HUES6 (cell line): ENCODE results near the gene SP9.

Experiments
- H3K27ac ChIP-seq: 2 replicates; pipeline ENCODE4 v1.7.0; 2013; ENCODE audit warnings: low read depth, mild to moderate bottlenecking, low read length, inconsistent platforms
- H3K27me3 ChIP-seq: 2 replicates; pipeline ENCODE4 v1.6.1; 2013; ENCODE audit warnings: low read length; ENCODE audit not compliant: control insufficient read depth, insufficient read depth
- H3K36me3 ChIP-seq: 2 replicates; pipeline ENCODE4 v1.6.1; 2013; ENCODE audit warnings: low read length; ENCODE audit not compliant: control insufficient read depth, insufficient read depth
- H3K4me1 ChIP-seq: 2 replicates; pipeline ENCODE4 v1.6.1; 2013; ENCODE audit warnings: low read length; ENCODE audit not compliant: control insufficient read depth, insufficient read depth
- H3K4me3 ChIP-seq: 2 replicates; pipeline ENCODE4 v1.5.1; 2013; ENCODE audit warnings: low read depth, low read length
- H3K9ac ChIP-seq: one replicate; pipeline ENCODE4 v1.6.1; 2013; ENCODE audit warnings: mild to moderate bottlenecking, low read length
- H3K9me3 ChIP-seq: 2 replicates; pipeline ENCODE4 v1.6.1; 2013; ENCODE audit warnings: low read depth, low read length; ENCODE audit not compliant: control insufficient read depth, insufficient read depth

Gene SP9

DNA sequence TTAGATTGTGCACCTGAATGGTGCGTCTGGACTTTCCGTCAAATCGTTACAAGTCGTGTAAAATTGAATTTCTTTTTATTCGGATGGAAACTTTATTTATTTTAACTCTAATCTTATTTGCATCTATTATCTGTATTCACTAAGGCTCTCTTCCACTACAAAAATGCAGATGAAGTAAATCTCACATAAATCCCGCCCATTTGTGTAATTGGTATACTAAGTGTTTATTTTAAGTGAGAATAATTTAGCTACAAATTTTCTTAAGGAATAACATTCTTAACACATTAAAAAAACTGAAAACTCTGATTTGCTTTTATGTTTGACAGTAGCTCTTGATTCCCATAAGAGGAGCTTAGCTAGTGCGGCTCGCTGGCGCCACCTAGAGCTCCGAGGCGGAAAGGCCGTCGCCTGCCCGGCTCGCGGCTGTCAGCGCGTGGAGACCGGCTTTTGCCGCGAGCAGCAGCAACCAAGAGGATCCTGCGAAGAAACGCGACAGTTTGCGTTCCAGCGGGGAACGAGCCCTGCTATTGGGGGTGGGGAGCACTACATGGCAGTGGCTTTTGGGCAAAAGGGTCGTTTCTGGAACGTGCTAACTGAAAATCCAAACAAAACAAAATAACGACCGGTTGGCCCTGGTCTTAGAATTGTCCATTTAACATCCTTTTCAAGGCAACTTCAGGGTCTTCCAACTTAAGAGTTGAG is 6.7 kb downstream of the SP9 start:
- peaks cover 44% of the 10 kb centered on the region for H3K4me1 ChIP-seq
- H3K36me3 ChIP-seq, result no peaks in the 10 kb centered on the region
- peak overlapping the region; percentile 67 for H3K4me3 ChIP-seq
- no peak overlapping the region for H3K27ac ChIP-seq
- no peaks in the 10 kb centered on the region for H3K9me3 ChIP-seq
- H3K9ac ChIP-seq, result no peak overlapping the region
- peaks cover 97% of the 10 kb centered on the region for H3K27me3 ChIP-seq

DNA sequence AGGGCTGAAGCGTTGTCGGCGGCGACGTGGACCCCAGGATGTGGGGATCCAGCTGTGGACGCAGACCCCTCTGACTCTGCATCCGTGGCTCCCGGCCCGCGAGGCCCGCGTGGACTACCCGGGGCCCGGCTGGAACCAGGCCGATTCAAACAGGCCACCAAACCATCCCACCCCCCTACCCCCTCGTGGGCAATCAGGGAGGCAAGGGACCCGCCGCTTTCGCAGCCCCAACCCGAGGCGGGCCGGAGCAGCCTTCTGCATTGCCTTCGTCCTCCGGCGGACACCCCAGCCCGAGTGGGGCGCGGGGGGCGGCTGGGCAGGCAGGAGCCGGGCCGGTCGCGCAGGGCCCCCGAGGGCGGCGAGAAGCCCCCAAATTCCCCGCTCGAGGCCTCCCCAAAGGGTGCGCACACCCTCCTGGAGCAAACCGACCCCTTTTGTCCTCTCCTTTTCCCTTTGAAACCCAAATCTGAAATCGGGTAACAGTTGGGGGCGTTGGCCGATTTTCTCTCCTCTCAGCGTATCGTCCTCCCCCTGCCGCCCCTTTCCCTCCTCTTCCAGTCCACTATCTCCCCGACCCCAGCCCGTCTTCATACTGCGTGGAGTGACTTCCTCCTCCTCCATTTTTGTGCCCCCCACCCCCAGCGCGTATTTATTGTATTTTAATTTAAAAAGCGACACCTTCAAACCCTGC is 7.4 kb downstream of the SP9 start:
- Histone ChIP-seq H3K27me3 (peaks cover 90% of the 10 kb centered on the region), H3K4me3 (peak overlapping the region; percentile 67), H3K9me3 (no peaks in the 10 kb centered on the region), H3K27ac (no peak overlapping the region), H3K4me1 (peaks cover 49% of the 10 kb centered on the region), H3K36me3 (no peaks in the 10 kb centered on the region), H3K9ac (no peak overlapping the region)

DNA sequence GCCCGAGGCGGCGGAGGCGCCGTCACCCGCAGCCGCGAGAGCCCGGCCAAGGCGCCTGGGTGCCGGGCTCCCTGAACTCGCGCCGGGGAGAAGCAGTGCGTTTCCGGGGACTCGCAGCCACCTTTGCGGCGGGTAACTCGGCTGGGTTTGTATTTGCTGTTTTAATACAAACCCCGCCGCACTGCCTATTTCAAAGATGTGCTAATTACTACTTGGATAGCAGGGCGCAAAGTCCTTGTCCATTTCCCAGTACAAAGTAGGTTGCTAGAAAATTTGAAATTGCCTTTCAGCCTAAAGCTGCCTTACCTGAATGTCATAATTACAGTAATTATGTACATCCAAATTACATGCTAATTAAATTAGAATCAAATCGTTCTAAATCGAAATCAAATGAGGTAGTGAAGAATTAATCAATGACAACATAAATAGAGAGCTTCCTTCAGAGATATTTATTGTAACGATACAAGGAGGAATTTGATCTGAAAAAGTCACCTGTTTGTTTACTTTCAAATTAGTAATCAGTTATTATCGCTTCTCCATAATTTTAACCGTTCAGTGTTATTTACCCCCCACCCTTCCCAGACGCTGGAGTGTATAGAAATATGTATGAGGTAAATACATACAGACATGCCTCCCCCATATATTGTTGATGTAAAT is 8.1 kb downstream of the SP9 start:
- Histone ChIP-seq H3K4me1 (peaks cover 49% of the 10 kb centered on the region), H3K27me3 (peaks cover 84% of the 10 kb centered on the region), H3K9ac (no peak overlapping the region)

DNA sequence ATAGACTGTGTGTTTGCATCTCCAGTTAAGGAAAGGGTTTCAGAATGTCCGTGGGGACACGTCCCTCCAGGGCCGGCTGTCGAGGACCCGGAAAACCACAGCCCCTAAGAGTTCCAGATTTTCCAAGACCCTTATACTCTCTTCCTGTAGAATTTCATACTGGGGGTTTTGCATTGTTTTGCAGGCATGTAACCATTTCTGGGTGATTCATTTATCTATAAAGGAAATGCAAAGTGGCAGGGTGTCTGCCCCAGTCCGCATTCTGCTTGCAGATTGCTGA is 8.5 kb downstream of the SP9 start:
- peaks cover 49% of the 10 kb centered on the region for H3K4me1 ChIP-seq
- peaks cover under 1% of the 10 kb centered on the region; the same call in 1 of the 2 replicates for H3K36me3 ChIP-seq
- H3K9me3 ChIP-seq, result no peaks in the 10 kb centered on the region
- H3K27ac ChIP-seq, result no peak overlapping the region
- H3K4me3 ChIP-seq, result peak overlapping the region; percentile 67
- no peak overlapping the region for H3K9ac ChIP-seq
- peaks cover 79% of the 10 kb centered on the region for H3K27me3 ChIP-seq

More for the DNA sequence above, 8.1 kb downstream of the SP9 start:
- Histone ChIP-seq H3K27ac (no peak overlapping the region), H3K9me3 (no peaks in the 10 kb centered on the region), H3K36me3 (no peaks in the 10 kb centered on the region), H3K4me3 (peak overlapping the region; percentile 67)

DNA sequence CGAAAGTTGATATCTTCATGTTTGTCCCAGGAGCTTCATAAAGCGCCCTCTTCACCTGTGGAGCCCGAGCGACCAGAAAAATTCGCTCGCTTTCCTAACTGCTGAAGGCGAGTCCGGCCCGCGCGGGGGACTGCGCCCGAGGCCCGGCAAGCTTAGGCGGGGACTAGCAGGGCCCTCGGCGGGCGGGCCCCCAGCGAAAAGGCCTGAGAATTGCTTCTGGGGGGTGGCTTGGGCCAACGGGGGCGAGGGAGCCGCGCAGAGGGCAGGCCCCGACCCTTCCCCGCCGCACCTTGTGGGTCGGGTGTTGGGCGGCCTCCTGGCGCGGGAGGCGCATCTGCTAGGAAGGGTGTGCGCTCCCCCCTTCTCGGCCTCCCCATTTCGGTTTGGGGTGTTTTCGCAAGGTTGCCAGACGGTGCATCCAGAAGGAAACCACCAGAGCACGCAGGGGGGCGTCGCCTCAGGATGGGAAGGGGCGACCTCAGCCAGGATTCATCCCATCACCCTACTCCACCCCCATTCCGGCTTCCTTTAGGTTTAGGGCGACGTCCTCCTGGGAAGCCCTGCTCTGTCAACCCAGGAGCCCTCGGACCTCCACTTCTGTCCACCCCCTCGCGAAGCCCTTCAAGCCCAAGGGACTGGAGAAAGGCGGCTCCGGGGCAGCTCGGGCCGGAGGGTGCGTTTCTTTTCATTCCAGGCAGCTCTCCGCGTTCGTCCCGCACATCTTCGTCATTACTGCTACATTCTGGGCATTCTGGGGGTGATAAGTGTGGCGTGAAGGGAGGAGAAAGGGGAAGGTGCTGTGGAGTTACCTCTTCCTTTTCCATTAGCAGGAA is 9.1 kb downstream of the SP9 start:
- no peak overlapping the region for H3K27ac ChIP-seq
- no peaks in the 10 kb centered on the region for H3K9me3 ChIP-seq
- H3K4me3 ChIP-seq, result peak overlapping the region; percentile 67
- H3K9ac ChIP-seq, result no peak overlapping the region
- peaks cover 4% of the 10 kb centered on the region; the same call in 1 of the 2 replicates for H3K36me3 ChIP-seq
- peaks cover 73% of the 10 kb centered on the region for H3K27me3 ChIP-seq
- H3K4me1 ChIP-seq, result peaks cover 49% of the 10 kb centered on the region

DNA sequence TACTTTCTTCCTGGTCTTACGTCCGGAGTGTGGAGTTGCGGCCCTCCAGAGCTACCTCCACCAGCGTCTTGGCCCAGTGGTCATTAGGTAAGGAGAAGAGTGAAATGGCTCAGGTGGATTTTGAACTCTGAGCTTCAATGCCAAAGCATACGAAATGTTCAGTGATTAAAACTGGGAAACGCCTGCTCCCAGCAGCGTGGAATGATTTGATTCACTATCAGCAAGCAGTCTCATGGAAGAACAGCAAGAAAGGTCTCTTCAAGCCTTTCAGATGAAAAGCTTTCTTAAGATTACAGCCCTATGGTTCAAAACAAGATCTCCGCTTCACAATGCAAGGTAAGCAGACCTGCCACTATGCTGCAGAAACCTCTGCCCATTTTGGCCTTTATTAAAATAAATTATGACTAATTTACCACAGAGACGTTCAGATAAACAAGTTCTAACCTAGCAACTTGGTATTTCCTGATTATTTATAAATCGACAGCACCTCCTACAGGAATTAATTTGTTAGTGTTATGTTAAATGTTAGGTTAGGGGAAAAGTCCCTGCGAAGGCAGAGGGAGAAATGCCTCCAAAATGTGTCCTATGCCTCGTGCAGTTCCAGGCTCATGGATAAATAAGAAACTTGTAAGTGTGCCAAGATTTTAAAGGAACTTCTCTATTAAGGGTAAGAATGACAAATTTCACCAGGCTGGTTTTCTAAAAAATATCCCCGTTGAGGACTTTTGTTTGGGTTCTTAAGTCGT is 10.1 kb downstream of the SP9 start:
- H3K27ac ChIP-seq, result no peak overlapping the region

DNA sequence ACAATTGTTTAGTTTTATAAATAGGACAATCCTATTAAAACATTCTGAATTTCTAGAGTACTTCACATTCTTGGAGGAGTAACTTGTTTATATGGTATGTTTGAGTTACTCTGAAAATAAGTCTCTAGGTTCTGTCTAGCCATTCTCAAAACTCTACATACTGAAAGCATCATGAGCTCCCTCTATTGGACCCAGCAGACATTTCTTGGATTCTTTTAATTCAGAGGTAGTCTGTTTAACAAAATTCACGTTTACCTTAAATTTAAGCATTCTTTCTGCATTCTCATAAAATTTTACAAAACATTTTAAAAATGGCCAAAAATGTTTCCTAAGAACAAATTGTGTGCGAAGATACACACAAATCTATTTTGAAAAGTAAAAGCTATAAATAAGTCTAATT is 15.3 kb downstream of the SP9 start:
- no peaks in the 10 kb centered on the region for H3K9me3 ChIP-seq
- H3K9ac ChIP-seq, result no peak overlapping the region
- H3K4me1 ChIP-seq, result peaks cover 12% of the 10 kb centered on the region; the same call in 1 of the 2 replicates
- H3K27ac ChIP-seq, result no peak overlapping the region
- H3K4me3 ChIP-seq, result no peak overlapping the region
- H3K27me3 ChIP-seq, result peaks cover 12% of the 10 kb centered on the region
- peaks cover 4% of the 10 kb centered on the region; the same call in 1 of the 2 replicates for H3K36me3 ChIP-seq

More for the DNA sequence above, 10.1 kb downstream of the SP9 start:
- Histone ChIP-seq H3K4me3 (peak overlapping the region; percentile 67), H3K9ac (no peak overlapping the region), H3K27me3 (peaks cover 63% of the 10 kb centered on the region), H3K9me3 (no peaks in the 10 kb centered on the region), H3K36me3 (peaks cover 4% of the 10 kb centered on the region; the same call in 1 of the 2 replicates), H3K4me1 (peaks cover 41% of the 10 kb centered on the region)

DNA sequence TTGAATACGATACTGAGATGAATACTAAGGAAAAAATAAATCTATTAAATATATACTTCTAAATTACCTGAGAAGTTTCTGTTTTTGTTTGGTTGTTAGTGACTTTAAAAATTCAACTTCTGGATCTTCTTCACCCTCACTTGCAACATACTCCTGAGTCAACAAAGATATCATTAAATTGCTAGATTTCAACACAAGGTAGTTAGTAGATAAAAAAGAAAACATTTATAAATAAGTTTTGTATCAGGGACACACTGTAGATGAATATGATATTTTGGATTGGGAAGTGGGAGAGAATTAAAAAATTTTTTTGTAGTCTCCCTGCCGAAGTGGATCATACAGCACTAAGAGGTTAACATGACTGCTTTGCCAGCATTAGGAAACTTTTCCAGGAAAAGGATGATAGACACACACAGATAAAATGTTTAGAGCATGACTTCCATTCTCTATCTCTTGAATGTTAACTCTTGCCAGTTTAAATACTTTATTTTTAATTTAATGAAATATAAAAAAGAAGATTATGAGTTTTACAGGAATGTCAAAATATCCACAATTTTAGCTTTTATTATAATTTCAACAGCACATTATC is 15.9 kb downstream of the SP9 start:
- Histone ChIP-seq H3K9me3 (no peaks in the 10 kb centered on the region), H3K27me3 (peaks cover 5% of the 10 kb centered on the region; the same call in 1 of the 2 replicates), H3K4me3 (no peak overlapping the region), H3K4me1 (peaks cover 12% of the 10 kb centered on the region; the same call in 1 of the 2 replicates), H3K9ac (no peak overlapping the region), H3K36me3 (peaks cover 4% of the 10 kb centered on the region; the same call in 1 of the 2 replicates), H3K27ac (no peak overlapping the region)

DNA sequence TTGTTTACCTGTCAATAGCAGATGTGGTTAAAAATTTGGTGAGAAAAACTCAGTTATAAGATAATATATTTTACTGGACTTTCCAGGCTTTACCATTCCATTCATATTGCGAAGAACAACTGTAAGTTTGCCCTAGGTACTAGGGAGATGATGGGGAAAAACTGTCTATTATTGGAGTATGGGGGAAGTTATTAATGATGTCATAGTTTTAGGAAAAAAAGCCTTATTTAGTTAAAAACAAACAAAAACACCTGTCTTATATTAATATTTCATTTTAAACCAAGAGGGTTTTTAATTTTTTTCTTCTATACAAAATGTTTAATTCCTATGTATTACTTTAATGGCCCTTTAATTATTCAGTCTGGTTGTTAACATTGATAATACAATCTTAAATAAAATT is 18.2 kb downstream of the SP9 start:
- Histone ChIP-seq H3K27me3 (no peaks in the 10 kb centered on the region), H3K9ac (no peak overlapping the region), H3K4me1 (no peaks in the 10 kb centered on the region), H3K9me3 (no peaks in the 10 kb centered on the region), H3K36me3 (peaks cover 4% of the 10 kb centered on the region; the same call in 1 of the 2 replicates), H3K27ac (no peak overlapping the region), H3K4me3 (no peak overlapping the region)

DNA sequence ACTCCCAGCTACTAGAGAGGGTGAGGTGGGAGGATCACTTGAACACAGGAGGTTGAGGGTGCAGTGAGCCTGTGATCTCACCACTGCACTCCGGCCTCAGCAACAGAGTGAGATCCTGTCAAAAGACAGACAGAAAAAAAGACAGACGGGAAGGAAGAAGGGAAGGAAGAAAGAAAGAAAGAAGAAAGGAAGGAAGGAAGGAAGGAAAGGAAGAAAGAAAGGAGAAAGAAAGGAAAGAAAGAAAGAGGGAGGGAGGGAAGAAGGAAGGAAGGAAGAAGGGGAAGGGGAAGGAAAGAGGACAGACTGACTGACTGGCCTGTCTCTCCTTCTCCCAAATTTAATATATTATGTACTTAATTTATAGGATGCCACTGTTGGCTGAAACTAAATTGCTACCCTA is 21.6 kb downstream of the SP9 start:
- H3K36me3 ChIP-seq, result no peaks in the 10 kb centered on the region
- no peaks in the 10 kb centered on the region for H3K9me3 ChIP-seq
- H3K9ac ChIP-seq, result no peak overlapping the region
- H3K4me3 ChIP-seq, result no peak overlapping the region
- no peaks in the 10 kb centered on the region for H3K27me3 ChIP-seq
- no peaks in the 10 kb centered on the region for H3K4me1 ChIP-seq
- no peak overlapping the region for H3K27ac ChIP-seq
